ENCODE results near the gene UNC119B. TPM values are rescaled to one million over a fixed set of nuclear protein-coding genes. Genes with fewer than 3 reads are reported as not detected.
"Not testable (repeated sequence)": the region's sequence is repeated elsewhere in the genome, so short reads cannot be mapped to it uniquely, and the experiment has no call there.

The UNC119B gene
- 4.8 and 11.1 TPM in 2 replicates for total RNA-seq (2014; rRNA removed; shearing (Covaris generic))

GRCh38 chr12:120710031-120710804 lies at the start of gene UNC119B:
Gene UNC119B (plus strand): TSS chr12:120710458. CDS start chr12:120710475, 17 bp downstream.
- DNase-seq (ENCODE audit: low read depth), result peak; percentile 59

GRCh38 chr12:120661432-120661831 lies 48.8 kb upstream of the UNC119B start:
- DNase-seq (ENCODE audit: low read depth), result no peak

- DNase-seq (ENCODE audit: low read depth), result no peak
These were observed 47.4 kb upstream of the UNC119B start for GRCh38 chr12:120662879-120663278.

- DNase-seq (ENCODE audit: low read depth), result no peak
These were observed 46.5 kb upstream of the UNC119B start for GRCh38 chr12:120663741-120664140.

GRCh38 chr12:120666571-120667390 lies 43.5 kb upstream of the UNC119B start:
- no peak for DNase-seq (ENCODE audit: low read depth)

- no peak for DNase-seq (ENCODE audit: low read depth)
These were observed 42.0 kb upstream of the UNC119B start for GRCh38 chr12:120668091-120668867.

- peak; percentile 28 for DNase-seq (ENCODE audit: low read depth)
These were observed 41.1 kb upstream of the UNC119B start for GRCh38 chr12:120668868-120669840.

GRCh38 chr12:120670237-120670636 lies 40.0 kb upstream of the UNC119B start:
- DNase-seq (ENCODE audit: low read depth), result not testable (repeated sequence)

- DNase-seq (ENCODE audit: low read depth), result no peak
These were observed 39.6 kb upstream of the UNC119B start for GRCh38 chr12:120670667-120671066.

GRCh38 chr12:120674097-120674636 lies 36.1 kb upstream of the UNC119B start:
- no peak for DNase-seq (ENCODE audit: low read depth)

GRCh38 chr12:120677765-120678473 lies 32.3 kb upstream of the UNC119B start:
- peak; percentile 78 for DNase-seq (ENCODE audit: low read depth)

- DNase-seq (ENCODE audit: low read depth), result peak; percentile 70
These were observed 31.7 kb upstream of the UNC119B start for GRCh38 chr12:120678572-120678971.

GRCh38 chr12:120680165-120680738 lies 30.0 kb upstream of the UNC119B start:
- no peak for DNase-seq (ENCODE audit: low read depth)

- peak; percentile 61 for DNase-seq (ENCODE audit: low read depth)
These were observed 25.7 kb upstream of the UNC119B start for GRCh38 chr12:120684523-120684932.

GRCh38 chr12:120685522-120685921 lies 24.7 kb upstream of the UNC119B start:
- no peak for DNase-seq (ENCODE audit: low read depth)

GRCh38 chr12:120686151-120686689 lies 24.0 kb upstream of the UNC119B start:
- peak; percentile 97 for DNase-seq (ENCODE audit: low read depth)

- DNase-seq (ENCODE audit: low read depth), result peak; percentile 96
These were observed 23.3 kb upstream of the UNC119B start, which contains the start of gene MLEC for GRCh38 chr12:120686690-120687577. Gene MLEC (plus strand): TSS chr12:120687149. CDS start chr12:120687297, 148 bp downstream.
